ENCODE data around the gene EBNA1BP2. TPM values are rescaled to one million over a fixed set of nuclear protein-coding genes. Genes with fewer than 3 reads are reported as not detected.

Gene EBNA1BP2
- total and polyA plus RNA-seq, 4 donors, result 25.6 to 90.6 (median 41.6) TPM

DNA sequence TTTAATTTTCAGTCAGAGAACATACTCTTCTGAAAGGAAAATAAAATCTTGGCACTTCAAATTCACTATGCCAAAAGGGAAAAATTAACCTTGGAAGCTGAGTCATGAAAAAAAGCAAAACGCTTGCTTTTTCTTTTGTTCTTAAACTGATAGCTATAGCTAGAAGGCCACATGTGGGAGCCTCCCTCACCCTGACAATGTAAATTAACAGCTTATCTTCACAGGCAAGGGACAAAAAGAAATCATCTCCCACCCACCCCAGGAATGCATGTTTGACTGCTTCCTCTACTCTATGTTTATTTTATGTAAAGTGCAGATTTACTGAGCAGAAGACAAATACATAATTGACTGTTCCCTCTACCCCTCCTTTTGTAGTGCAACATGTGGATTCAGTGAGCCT is 38.0 kb downstream of the EBNA1BP2 start (continued):
- TF ChIP-seq FOXA1 (IDR thresholded peaks at IDR 0.05) (no peak), RAD21 (IDR thresholded peaks at IDR 0.05) (no peak)

DNA sequence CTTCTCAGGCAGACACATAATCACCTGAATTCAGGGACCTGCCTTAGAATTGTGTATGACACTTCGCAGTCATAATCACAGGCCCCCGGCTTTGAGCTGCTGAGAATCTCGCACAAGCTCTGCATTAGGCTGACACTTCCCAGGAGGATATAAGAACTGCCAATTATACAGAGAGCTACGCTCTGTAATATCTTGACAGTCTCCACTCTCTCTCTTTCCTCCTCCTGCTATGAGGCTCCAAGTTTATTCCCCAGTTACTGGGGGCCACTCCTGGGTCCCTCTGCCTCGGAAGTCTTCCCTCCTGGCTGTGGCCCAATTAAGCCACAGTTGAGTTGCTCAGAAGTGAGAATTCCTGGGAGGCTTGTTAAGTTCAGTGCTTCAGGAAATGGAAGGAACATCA is 42.7 kb downstream of the EBNA1BP2 start:
- 75% methylated on average over 5 of the region's 5 CpGs for whole genome bisulfite sequencing
- Histone ChIP-seq H3K9ac (ENCODE audit: low read depth in 1 of 2, low read length in 2 of 2) (no peak overlapping the region), H3K4me3 (ENCODE audit: low read depth in 1 of 3, low read length in 3 of 3) (no peak overlapping the region), H3K4me1 (ENCODE audit: control insufficient read depth in 4 of 4, insufficient read depth in 4 of 4, low read length in 3 of 4) (no peaks in the 10 kb centered on the region), H3K27me3 (ENCODE audit: control insufficient read depth in 4 of 4, insufficient read depth in 4 of 4, low read length in 3 of 4) (peaks cover 0 to 5% (median 0%) of the 10 kb centered on the region in 4 donors), H3K36me3 (ENCODE audit: control insufficient read depth in 4 of 4, insufficient read depth in 3 of 4, low read depth in 1 of 4, low read length in 3 of 4) (no peaks in the 10 kb centered on the region), H3K9me3 (ENCODE audit: control insufficient read depth in 4 of 4, low read length in 3 of 4) (no peaks in the 10 kb centered on the region), H3K27ac (ENCODE audit: low read depth in 1 of 2, low read length in 2 of 2) (no peak overlapping the region)
- DNase-seq (ENCODE audit: low spot score), result no peak
- TF ChIP-seq FOXA1 (IDR thresholded peaks at IDR 0.05) (no peak), YY1 (IDR thresholded peaks at IDR 0.05) (no peak), MAX (IDR thresholded peaks at IDR 0.05) (no peak), NR2F2 (IDR thresholded peaks at IDR 0.05) (no peak), RAD21 (IDR thresholded peaks at IDR 0.05) (no peak), EGR1 (IDR thresholded peaks at IDR 0.05; ENCODE audit: low read depth in 2 of 2) (no peak), SP1 (IDR thresholded peaks at IDR 0.05) (no peak), HNF4G (IDR thresholded peaks at IDR 0.05) (no peak), RXRA (IDR thresholded peaks at IDR 0.05) (no peak), JUND (IDR thresholded peaks at IDR 0.05) (no peak), TAF1 (conservative IDR thresholded peaks at IDR 0.05) (no peak), FOXA2 (IDR thresholded peaks at IDR 0.05) (no peak), ZBTB33 (IDR thresholded peaks at IDR 0.05) (no peak), GABPA (IDR thresholded peaks at IDR 0.05 in 1 of 2, conservative IDR thresholded peaks at IDR 0.05 in 1 of 2) (no peak), HNF4A (conservative IDR thresholded peaks at IDR 0.05) (no peak)
- TF ChIP-seq, protein P1, sequence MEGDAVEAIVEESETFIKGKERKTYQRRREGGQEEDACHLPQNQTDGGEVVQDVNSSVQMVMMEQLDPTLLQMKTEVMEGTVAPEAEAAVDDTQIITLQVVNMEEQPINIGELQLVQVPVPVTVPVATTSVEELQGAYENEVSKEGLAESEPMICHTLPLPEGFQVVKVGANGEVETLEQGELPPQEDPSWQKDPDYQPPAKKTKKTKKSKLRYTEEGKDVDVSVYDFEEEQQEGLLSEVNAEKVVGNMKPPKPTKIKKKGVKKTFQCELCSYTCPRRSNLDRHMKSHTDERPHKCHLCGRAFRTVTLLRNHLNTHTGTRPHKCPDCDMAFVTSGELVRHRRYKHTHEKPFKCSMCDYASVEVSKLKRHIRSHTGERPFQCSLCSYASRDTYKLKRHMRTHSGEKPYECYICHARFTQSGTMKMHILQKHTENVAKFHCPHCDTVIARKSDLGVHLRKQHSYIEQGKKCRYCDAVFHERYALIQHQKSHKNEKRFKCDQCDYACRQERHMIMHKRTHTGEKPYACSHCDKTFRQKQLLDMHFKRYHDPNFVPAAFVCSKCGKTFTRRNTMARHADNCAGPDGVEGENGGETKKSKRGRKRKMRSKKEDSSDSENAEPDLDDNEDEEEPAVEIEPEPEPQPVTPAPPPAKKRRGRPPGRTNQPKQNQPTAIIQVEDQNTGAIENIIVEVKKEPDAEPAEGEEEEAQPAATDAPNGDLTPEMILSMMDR (IDR thresholded peaks at IDR 0.05; ENCODE audit: low read depth, low read length, missing input control), result no peak
- TF ChIP-seq, protein P2, sequence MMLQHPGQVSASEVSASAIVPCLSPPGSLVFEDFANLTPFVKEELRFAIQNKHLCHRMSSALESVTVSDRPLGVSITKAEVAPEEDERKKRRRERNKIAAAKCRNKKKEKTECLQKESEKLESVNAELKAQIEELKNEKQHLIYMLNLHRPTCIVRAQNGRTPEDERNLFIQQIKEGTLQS (IDR thresholded peaks at IDR 0.05), result no peak

GRCh38 chr1:43128816-43129215 is 43.3 kb downstream of the EBNA1BP2 start:
- Histone ChIP-seq H3K4me1 (ENCODE audit: control insufficient read depth in 4 of 4, insufficient read depth in 4 of 4, low read length in 3 of 4) (no peaks in the 10 kb centered on the region), H3K27ac (ENCODE audit: low read depth in 1 of 2, low read length in 2 of 2) (no peak overlapping the region), H3K27me3 (ENCODE audit: control insufficient read depth in 4 of 4, insufficient read depth in 4 of 4, low read length in 3 of 4) (peaks cover 0 to 5% (median 0%) of the 10 kb centered on the region in 4 donors), H3K4me3 (ENCODE audit: low read depth in 1 of 3, low read length in 3 of 3) (no peak overlapping the region), H3K9ac (ENCODE audit: low read depth in 1 of 2, low read length in 2 of 2) (no peak overlapping the region), H3K9me3 (ENCODE audit: control insufficient read depth in 4 of 4, low read length in 3 of 4) (no peaks in the 10 kb centered on the region), H3K36me3 (ENCODE audit: control insufficient read depth in 4 of 4, insufficient read depth in 3 of 4, low read depth in 1 of 4, low read length in 3 of 4) (no peaks in the 10 kb centered on the region)
- 79% methylated on average over 3 of the region's 3 CpGs for WGBS
- no peak for DNase-seq (ENCODE audit: low spot score)
- TF ChIP-seq MAX (IDR thresholded peaks at IDR 0.05), result no peak
- TF ChIP-seq, protein P2 (IDR thresholded peaks at IDR 0.05), result no peak
- TF ChIP-seq REST (IDR thresholded peaks at IDR 0.05), result no peak
- TF ChIP-seq HNF4G (IDR thresholded peaks at IDR 0.05), result no peak
- TF ChIP-seq SP1 (IDR thresholded peaks at IDR 0.05), result no peak
- TF ChIP-seq NR2F2 (IDR thresholded peaks at IDR 0.05), result no peak
- no peak for TF ChIP-seq EGR1 (IDR thresholded peaks at IDR 0.05; ENCODE audit: low read depth in 2 of 2)
- no peak for TF ChIP-seq YY1 (IDR thresholded peaks at IDR 0.05)
- no peak for TF ChIP-seq FOXA2 (IDR thresholded peaks at IDR 0.05)
- TF ChIP-seq FOXA1 (IDR thresholded peaks at IDR 0.05), result no peak
- TF ChIP-seq GABPA (IDR thresholded peaks at IDR 0.05 in 1 of 2, conservative IDR thresholded peaks at IDR 0.05 in 1 of 2), result no peak
- TF ChIP-seq, protein P1 (IDR thresholded peaks at IDR 0.05; ENCODE audit: low read depth, low read length, missing input control), result no peak

All from liver (tissue), 9 donors.